NCI-H510A treated with DMSO at 0.1 percent for 48 hours (cell line): ENCODE measurements around the gene NHSL2.
"Not testable (repeated sequence)": the region's sequence is repeated elsewhere in the genome, so short reads cannot be mapped to it uniquely, and the experiment has no call there.

Source experiments
- DNase-seq: peaks from one replicate; lab custom pipeline; 2025; lab: John Stamatoyannopoulos, UW

NHSL2 gene

DNA sequence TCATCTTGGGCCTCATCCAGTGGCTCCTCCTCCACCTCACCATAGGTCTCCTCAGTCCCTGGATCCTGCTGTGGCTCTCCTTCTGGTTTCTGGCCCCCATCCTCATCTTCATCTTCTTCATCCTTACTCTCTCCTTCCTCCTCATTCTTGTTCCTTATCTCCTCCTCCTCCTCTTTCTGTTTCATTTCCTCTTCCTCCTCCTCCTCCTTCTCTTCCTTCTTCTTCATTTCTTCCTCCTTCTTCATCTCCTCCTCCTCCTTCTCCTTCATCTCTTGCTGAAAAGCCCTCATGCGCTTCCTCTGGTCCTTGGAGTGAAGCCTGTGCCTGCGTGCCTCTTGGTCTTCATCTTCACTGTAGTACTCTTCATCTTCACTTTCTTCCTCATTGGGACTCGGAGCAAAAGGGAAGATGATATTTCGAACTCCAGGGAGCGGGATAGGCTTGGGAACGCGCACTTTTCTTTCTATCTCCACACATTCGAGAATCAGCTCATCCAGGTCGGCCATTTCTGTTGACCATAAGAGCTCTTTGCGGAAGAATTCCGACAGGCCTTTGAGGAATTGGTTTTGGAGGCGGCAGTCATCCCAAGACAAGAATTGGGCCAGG, 219.6 kb downstream of the NHSL2 start:
- DNase-seq = no peak

DNA sequence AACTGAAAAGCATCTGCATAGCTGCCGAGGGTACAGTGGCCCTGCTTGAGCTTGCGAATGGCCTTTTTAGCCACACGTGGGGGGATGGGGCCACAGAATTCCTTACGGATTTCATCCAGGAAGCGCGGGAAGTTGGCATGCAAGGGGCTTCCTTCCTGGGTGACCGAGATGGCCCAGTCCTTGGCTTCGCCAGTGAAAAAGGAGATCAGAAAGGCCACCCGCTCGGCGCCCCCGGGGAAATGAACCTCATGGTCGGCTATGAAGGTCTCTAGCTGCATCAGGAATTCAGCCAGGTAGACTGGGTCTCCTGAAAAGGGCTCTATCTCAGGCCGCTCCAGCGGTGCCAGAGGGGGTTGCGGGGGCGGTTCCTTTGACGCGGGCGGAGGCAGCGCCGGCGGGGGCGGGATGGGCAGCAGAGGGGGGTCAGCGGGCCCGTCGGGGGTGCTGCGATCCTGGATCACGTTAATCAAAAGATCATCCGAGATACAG, 220.2 kb downstream of the NHSL2 start:
- DNase-seq = no peak

GRCh38 chrX:72131317-72132294, 221.0 kb downstream of the NHSL2 start, which contains the start of gene RTL5:
Gene RTL5, minus strand, starts transcription at chrX:72131915.
- peak; percentile 80 for DNase-seq

DNA sequence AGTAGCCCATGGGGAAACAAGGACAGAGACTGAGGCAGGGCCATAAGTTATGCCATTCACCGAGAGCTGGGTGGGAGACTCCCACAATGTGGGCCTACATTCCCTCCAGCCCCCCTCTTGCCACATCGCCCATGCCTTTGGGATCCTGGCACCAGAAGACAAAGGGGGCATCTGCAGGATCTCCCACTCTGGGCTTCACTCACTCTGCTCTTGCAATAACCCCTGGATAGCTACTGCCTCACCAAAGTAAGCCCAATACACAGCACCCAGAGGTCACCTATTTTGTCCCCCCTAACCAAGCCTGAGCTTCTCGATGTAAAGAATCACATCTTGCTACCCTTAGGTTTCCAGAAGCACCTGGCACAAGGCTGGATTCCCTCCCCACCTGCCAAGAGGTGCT, 221.8 kb downstream of the NHSL2 start:
- no peak for DNase-seq

DNA sequence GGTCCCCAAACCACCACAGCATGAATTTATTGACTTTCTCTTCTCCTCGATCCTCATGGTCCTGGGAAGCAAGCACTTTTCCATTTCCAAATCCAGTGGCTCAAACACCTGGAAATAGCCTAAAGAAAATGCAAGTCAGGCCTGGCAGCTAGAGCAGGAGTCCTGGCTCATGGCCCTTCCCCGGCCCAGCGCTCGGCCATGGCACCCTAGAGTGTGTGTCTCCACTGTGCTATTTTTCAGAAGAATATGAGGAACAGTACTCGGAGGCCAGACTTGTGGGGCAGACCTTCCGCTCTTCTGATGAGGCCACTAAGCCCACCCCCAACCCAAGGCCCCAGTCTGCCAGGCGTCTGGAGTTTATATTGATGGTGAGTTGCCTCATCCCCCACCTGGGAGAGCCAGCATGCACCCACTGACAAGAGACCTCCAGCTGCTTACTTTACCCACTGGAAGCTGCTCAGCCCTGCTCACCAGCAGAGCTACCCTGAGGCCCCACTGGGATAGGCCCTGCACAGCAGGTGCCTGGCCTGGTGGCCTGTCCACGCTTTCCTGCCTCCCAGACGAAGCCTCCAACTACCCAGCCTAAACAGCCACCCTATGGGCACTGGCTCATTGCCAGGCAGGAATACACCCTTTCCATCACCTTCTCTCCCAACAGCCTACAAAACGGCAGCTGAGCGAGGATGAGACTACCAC, 223.4 kb downstream of the NHSL2 start:
- DNase-seq = no peak

- DNase-seq = no peak
Measured at GRCh38 chrX:72137846-72138495, 227.3 kb downstream of the NHSL2 start.

DNA sequence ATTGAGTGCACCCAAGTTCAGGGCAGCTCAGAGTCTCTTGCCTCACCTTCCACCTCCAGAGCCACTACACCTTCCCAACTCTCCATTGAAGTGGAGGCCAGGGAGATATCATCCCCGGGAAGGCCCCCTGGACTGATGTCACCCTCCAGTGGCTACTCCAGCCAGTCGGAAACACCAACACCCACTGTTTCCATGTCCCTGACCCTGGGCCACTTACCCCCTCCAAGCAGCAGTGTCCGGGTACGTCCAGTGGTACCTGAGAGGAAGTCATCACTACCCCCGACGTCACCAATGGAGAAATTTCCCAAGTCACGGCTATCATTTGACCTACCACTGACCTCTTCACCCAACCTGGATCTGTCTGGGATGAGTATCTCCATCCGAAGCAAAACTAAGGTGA, 228.9 kb downstream of the NHSL2 start:
- DNase-seq = no peak

- DNase-seq = no peak
Measured at GRCh38 chrX:72141372-72142004, 230.8 kb downstream of the NHSL2 start.

DNA sequence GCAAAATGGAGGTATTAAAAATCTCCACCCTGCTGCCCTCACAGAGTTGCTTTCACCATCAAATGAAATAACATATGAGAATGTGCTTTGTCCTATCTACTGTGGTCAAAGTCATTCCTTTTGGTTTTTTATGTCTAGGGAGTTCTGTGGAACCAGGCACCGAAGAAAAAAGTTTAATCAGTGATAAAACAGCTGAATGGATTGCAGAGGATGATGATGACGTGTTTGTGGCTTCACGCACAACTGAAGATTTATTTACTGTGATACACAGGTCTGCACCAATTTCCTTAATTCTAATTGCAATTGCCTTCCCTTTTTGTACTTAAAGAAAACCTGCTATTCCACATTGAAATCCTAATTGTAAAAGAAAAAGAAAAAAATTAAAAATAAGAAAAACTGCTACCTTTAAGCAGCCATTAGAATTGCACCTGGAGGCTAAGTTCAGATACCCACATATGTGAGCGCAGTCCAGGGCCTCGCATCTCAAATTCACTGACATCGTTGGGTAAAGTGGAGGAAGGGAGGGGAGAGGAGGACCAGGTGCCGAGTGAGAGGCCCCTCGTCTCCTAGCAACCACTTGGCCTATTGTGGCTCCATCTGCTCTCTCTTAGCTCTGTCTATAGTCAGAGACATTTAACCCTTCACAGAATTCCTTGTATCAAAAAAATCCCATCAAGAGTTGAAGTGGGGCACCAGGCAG, 231.6 kb downstream of the NHSL2 start:
- DNase-seq = peak; percentile 93

- no peak for DNase-seq
Measured at GRCh38 chrX:72142794-72143608, 232.4 kb downstream of the NHSL2 start.

DNA sequence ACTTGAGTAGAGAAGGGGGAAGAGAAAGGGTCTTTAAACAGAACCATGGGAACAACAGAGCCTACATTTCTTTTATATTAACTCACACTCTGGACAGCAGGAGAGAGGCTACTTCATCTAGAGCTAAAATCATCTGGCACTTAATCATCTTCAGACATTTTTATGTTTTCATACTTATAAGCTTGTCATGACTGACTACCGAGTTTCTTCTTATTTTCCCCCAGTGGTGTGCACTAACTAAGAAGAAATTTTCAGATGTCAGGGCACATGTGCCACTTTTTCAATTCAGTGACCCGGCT, 232.9 kb downstream of the NHSL2 start:
- DNase-seq = no peak

DNA sequence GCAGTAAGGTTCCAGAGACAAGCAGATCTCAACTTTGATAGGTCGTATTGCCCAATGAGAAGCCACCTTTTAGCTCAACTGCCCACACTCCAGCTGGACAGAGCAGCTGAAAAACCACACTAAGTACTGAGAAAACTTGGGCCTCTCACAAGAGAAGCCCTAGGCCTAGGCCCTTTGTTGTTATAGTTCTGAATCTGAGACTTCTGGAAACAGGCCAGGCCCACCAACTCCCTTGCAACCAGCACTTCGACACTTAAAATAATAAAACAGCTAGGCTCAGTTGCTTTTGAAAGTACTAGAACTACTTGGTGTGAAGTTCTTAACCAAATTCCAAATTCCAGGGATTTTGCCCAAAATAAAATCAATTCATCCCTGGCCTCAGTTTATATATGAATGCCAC, 234.5 kb downstream of the NHSL2 start:
- DNase-seq = no peak

DNA sequence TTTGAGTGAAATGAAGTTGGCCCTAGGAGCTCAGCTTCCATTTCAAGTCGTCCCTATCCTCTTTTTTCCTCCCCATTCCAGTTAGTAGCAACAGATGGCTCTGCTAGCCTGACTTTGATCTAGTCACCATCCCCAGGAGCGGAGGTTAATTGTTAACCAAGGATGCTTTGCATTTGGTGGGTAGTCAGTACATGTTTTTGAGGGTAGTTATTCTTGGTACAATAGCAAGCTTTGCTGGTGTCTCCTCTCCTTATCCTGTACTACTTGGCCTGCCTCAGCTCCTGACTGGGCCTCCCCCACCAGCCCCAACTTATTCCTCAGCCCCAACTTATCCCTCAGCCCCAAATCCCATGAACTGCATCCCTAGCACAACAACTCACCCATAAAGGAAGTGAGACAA, 235.9 kb downstream of the NHSL2 start:
- DNase-seq = no peak

DNA sequence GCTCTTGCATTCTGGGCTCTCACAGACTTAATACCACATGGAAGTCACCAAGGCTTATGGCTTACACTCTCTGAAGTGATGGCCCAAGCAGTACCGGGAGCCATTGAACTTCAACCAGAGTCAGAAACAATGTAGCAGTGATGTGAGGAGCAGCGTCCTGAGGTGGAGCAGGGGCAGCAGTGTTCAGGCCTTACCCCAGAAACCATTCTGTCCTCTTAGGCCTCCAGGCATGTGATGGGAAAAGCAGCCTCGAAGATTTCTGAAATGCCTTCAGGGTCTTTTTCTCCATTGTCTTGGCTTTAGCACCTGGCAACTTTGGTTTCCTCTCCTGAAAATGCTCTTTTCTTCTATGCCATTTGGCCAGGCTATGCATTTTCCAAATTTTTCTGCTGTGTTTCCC, 248.1 kb downstream of the NHSL2 start:
- no peak for DNase-seq

GRCh38 chrX:72159769-72160168, 249.1 kb downstream of the NHSL2 start:
- no peak for DNase-seq

DNA sequence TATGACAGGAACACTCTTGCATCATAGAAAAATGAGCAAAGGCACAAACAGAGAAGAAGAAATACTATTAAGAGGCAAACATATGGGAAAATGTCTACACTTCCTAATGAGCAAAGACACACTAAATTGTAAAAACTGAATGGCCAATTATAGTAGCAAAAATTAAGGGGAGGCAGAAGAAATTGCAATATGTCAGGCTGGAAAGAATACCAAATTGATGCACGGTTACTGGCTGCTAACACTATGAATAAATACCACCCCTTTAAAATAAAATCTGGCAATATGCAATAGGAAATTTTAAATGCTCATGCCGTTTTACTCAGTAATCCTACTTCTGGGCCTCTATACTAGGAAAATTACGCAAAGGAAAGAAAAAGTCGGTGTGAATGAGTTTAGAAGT, 254.9 kb downstream of the NHSL2 start:
- no peak for DNase-seq

DNA sequence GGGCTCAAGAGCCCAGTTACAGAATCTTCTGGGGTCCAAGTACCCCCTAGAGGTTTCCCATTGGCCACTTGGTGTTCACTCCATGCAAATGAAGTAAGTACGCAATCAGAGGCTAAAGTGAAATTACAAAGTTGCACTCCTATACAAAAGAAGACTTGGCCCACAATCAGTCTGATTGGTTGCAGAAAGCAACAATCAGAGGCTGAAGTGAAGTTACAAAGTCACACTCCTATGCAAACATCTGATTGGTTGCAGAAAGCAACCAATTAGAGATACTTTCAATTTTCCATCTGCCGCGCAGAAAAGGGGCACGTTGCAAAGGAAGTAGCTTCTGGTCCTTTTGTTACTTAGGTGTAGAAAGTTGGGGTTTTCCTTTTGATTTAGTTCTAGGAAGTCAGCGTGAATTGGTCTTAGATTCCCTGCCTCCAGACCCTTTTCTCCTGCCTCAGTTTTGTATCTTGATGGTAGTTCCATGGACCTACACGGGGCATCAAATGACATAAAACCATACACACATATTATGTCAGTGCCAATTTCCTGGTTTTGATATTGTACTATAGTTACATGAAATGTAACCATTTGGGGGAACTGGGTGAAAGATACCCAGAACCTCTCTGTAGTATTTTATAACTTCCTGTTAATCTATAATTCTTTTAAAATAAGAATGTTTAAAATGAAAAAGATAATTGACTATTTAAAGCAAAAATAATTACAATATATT, 258.5 kb downstream of the NHSL2 start:
- DNase-seq = no peak

GRCh38 chrX:72176289-72176688, 265.6 kb downstream of the NHSL2 start:
- not testable (repeated sequence) for DNase-seq

DNA sequence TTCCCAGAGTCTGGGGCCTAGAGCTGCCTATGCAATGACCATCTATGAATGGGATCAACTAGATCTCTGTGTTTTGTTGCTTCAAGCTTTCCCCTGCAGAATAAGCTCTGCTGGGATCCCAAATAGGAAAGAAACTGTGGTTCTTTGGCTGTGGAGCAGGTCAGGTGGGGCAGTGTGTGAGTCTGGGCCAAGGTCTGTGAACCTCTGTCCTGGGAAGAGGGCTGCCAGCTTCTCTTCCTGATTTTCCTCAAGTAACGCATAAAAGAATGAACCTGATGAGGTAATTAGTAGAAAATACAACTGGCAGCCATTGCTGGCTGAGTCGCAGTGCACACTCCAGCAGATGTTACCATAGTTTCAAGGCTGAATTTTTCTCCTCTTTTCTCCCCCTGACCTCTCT, 266.3 kb downstream of the NHSL2 start:
- DNase-seq = no peak

- DNase-seq = no peak
Measured at GRCh38 chrX:72180539-72180938, 269.9 kb downstream of the NHSL2 start.
